Gastroesophageal sphincter (tissue), 4 donors: ENCODE results near the gene MCRIP2. TPM values are rescaled to one million over a fixed set of nuclear protein-coding genes. Genes with fewer than 3 reads are reported as not detected.

Source experiments
- ATAC-seq: fragments of 150-250 bp; one replicate; pipeline ENCODE4 v1.9.1; 2016; ENCODE audit warnings: mild to moderate bottlenecking, moderate library complexity
- H3K27ac ChIP-seq, 4 donors: fragments of 200-600 bp; sonication (generic) in 3 of 4; 1 replicate in 3 of 4; 2 replicates in 1 of 4; pipeline ENCODE4 v1.5.1; 2016 to 2019
- H3K27me3 ChIP-seq: fragments of 200-600 bp; sonication (generic); one replicate; pipeline ENCODE4 v1.5.1; 2019
- H3K36me3 ChIP-seq, 2 donors: fragments of 200-600 bp; sonication (generic); one replicate each; pipeline ENCODE4 v1.5.1; 2019; ENCODE audit warnings: control low read depth in 1 of 2
- H3K4me1 ChIP-seq, 3 donors: fragments of 200-600 bp; sonication (generic); 1 replicate in 2 of 3; 2 replicates in 1 of 3; pipeline ENCODE4 v1.5.1; 2016 to 2019; ENCODE audit warnings: control low read depth in 2 of 3
- H3K4me3 ChIP-seq, 2 donors: fragments of 200-600 bp; sonication (generic); one replicate each; pipeline ENCODE4 v1.5.1; 2019; ENCODE audit warnings: mild to moderate bottlenecking in 1 of 2, moderate library complexity in 1 of 2
- H3K9me3 ChIP-seq, 3 donors: fragments of 200-600 bp; sonication (generic); one replicate each; pipeline ENCODE4 v1.5.1; 2017 to 2019; ENCODE audit warnings: control low read depth in 2 of 3
- CTCF ChIP-seq, 4 experiments: fragments of 200-600 bp in 2 of 4; fragments of 450-650 bp in 2 of 4; sonication (generic) in 1 of 4; IDR thresholded peaks; one replicate each; pipeline ENCODE4 v1.5.1; 2017 to 2019; ENCODE audit warnings: antibody characterized with exemption in 4 of 4, mild to moderate bottlenecking in 2 of 4, moderate library complexity in 2 of 4
- EP300 ChIP-seq: sonication (generic); formaldehyde crosslinking; IDR thresholded peaks from one replicate; pipeline ENCODE4 v1.6.1; 2017; ENCODE audit warnings: antibody characterized with exemption, mild to moderate bottlenecking
- POLR2A ChIP-seq, 2 donors: fragments of 450-650 bp; IDR thresholded peaks; one replicate each; pipeline ENCODE4 v1.6.1; 2017; ENCODE audit warnings: antibody characterized with exemption in 2 of 2, mild to moderate bottlenecking in 2 of 2, moderate library complexity in 1 of 2
- POLR2AphosphoS5 ChIP-seq: sonication (generic); formaldehyde crosslinking; IDR thresholded peaks from one replicate; pipeline ENCODE4 v1.6.1; 2017; ENCODE audit warnings: antibody characterized with exemption
- WGBS, 2 donors: methylation state at CpG; one replicate each; pipeline ENCODE4 v1.1.5; 2018; ENCODE audit warnings: low coverage in 1 of 2; 5-methylcytosine and 5-hydroxymethylcytosine counted together
- total RNA-seq, 4 donors: library from RNA; depleted of rRNA; stranded (reverse); fragments of >200 nt; gene quantifications; one replicate each; pipeline ENCODE4 v1.1.0, GENCODE V29; 2016

Gene MCRIP2
- total RNA-seq, 4 donors from 2014 or later: 25.4 to 70.0 (median 51.9) TPM

- H3K4me1 ChIP-seq: peaks cover 0 to 57% (median 30%) of the 10 kb centered on the region in 3 donors
- peaks cover 0 to 9% of the 10 kb centered on the region in 2 donors for H3K36me3 ChIP-seq
- H3K4me3 ChIP-seq: no peak overlapping the region
- no peak for ATAC-seq
- TF ChIP-seq POLR2AphosphoS5 (no peak), CTCF (IDR thresholded peaks at IDR 0.05) (no peak), EP300 (no peak), POLR2A (IDR thresholded peaks at IDR 0.05) (no peak)
- peaks cover 59% of the 10 kb centered on the region for H3K27me3 ChIP-seq
- no peaks in the 10 kb centered on the region for H3K9me3 ChIP-seq
- H3K27ac ChIP-seq: no peak overlapping the region
- WGBS, 2 donors: 53 to 64% methylated on average over 8 of the region's 10 CpGs
Observed at GRCh38 chr16:692356-693108, 50.9 kb downstream of the MCRIP2 start.

- TF ChIP-seq CTCF (IDR thresholded peaks at IDR 0.05) (no peak), EP300 (no peak), POLR2AphosphoS5 (no peak), POLR2A (IDR thresholded peaks at IDR 0.05) (no peak)
- Histone ChIP-seq H3K36me3 (peaks cover 0 to under 1% of the 10 kb centered on the region in 2 donors), H3K27ac (no peak overlapping the region), H3K4me3 (no peak overlapping the region), H3K9me3 (no peaks in the 10 kb centered on the region), H3K4me1 (peaks cover 0 to 54% (median 30%) of the 10 kb centered on the region in 3 donors), H3K27me3 (peaks cover 67% of the 10 kb centered on the region)
- WGBS, 2 donors: 40% methylated on average over 3 of the region's 22 CpGs; no CpG with 5 or more reads in 1 of the 2 donors
- ATAC-seq: no peak
Observed at GRCh38 chr16:693364-693763, 51.7 kb downstream of the MCRIP2 start.

GRCh38 chr16:693766-694165, 52.1 kb downstream of the MCRIP2 start:
- no peaks in the 10 kb centered on the region for H3K36me3 ChIP-seq
- WGBS, 2 donors: no CpG with 5 or more reads among the region's 37 CpGs
- no peak overlapping the region for H3K4me3 ChIP-seq
- ATAC-seq: no peak
- H3K4me1 ChIP-seq: peaks cover 0 to 50% (median 26%) of the 10 kb centered on the region in 3 donors
- no peak overlapping the region for H3K27ac ChIP-seq
- TF ChIP-seq POLR2AphosphoS5 (no peak), EP300 (no peak), CTCF (IDR thresholded peaks at IDR 0.05) (no peak), POLR2A (IDR thresholded peaks at IDR 0.05) (no peak)
- H3K9me3 ChIP-seq: no peaks in the 10 kb centered on the region
- peaks cover 71% of the 10 kb centered on the region for H3K27me3 ChIP-seq

GRCh38 chr16:694187-694862, 52.7 kb downstream of the MCRIP2 start:
- no peak overlapping the region for H3K27ac ChIP-seq
- WGBS, 2 donors: no CpG with 5 or more reads among the region's 64 CpGs
- no peak for TF ChIP-seq EP300
- TF ChIP-seq POLR2AphosphoS5: no peak
- no peak for TF ChIP-seq CTCF (IDR thresholded peaks at IDR 0.05)
- TF ChIP-seq POLR2A (IDR thresholded peaks at IDR 0.05): no peak
- H3K27me3 ChIP-seq: peaks cover 77% of the 10 kb centered on the region
- no peaks in the 10 kb centered on the region for H3K36me3 ChIP-seq
- peaks cover 0 to 44% (median 20%) of the 10 kb centered on the region in 3 donors for H3K4me1 ChIP-seq
- no peaks in the 10 kb centered on the region for H3K9me3 ChIP-seq
- no peak for ATAC-seq
- peak overlapping the region in 1 of 2 donors; percentile 19 for H3K4me3 ChIP-seq
